MM.1S (cell line): ENCODE results near the gene PRDM10.
"Not testable (repeated sequence)": the region's sequence is repeated elsewhere in the genome, so short reads cannot be mapped to it uniquely, and the experiment has no call there.

Experiments used
- DNase-seq: peaks from one replicate; pipeline ENCODE4 v3.0.0-alpha.2; 2015
- H2AFZ ChIP-seq: fragments of 300-600 bp; sonication (generic); 2 replicates; pipeline ENCODE4 v1.6.0; 2016; ENCODE audit warnings: antibody characterized with exemption, low read length
- H3F3A ChIP-seq: fragments of 300-600 bp; sonication (generic); 2 replicates; pipeline ENCODE4 v1.6.1; 2016; ENCODE audit warnings: mild to moderate bottlenecking, antibody characterized with exemption, low read length, moderate library complexity, mixed read lengths; ENCODE audit not compliant: insufficient read depth
- H3K27ac ChIP-seq: fragments of 300-600 bp; sonication (generic); 2 replicates; pipeline ENCODE4 v1.5.1; 2016; ENCODE audit warnings: mild to moderate bottlenecking, low read length
- H3K27me3 ChIP-seq: fragments of 300-600 bp; sonication (generic); replicated peaks from 2 replicates; pipeline ENCODE4 v1.6.0; 2016; ENCODE audit warnings: low read length; ENCODE audit not compliant: insufficient read depth
- H3K36me3 ChIP-seq: fragments of 300-600 bp; sonication (generic); replicated peaks from 2 replicates; pipeline ENCODE4 v1.6.1; 2016; ENCODE audit warnings: mild to moderate bottlenecking, low read length, mixed read lengths; ENCODE audit not compliant: insufficient read depth
- H3K4me1 ChIP-seq: fragments of 300-600 bp; sonication (generic); 2 replicates; pipeline ENCODE4 v1.6.1; 2016; ENCODE audit warnings: low read length, mixed read lengths
- H3K4me2 ChIP-seq: fragments of 300-600 bp; sonication (generic); 2 replicates; pipeline ENCODE4 v1.6.0; 2016; ENCODE audit warnings: low read depth, low read length
- H3K4me3 ChIP-seq: fragments of 300-600 bp; sonication (generic); 2 replicates; pipeline ENCODE4 v1.5.1; 2016; ENCODE audit warnings: low read length, mixed read lengths
- H3K79me2 ChIP-seq: fragments of 300-600 bp; sonication (generic); 2 replicates; pipeline ENCODE4 v1.6.1; 2016; ENCODE audit warnings: mixed run types, low read length, mixed read lengths
- H3K9ac ChIP-seq: fragments of 300-600 bp; sonication (generic); 2 replicates; pipeline ENCODE4 v1.6.1; 2016; ENCODE audit warnings: low read length, mixed read lengths
- H3K9me2 ChIP-seq: fragments of 300-600 bp; sonication (generic); replicated peaks from 2 replicates; pipeline ENCODE4 v1.6.1; 2016; ENCODE audit warnings: mild to moderate bottlenecking, low read length, mixed read lengths; ENCODE audit not compliant: insufficient read depth
- H3K9me3 ChIP-seq: fragments of 300-600 bp; sonication (generic); replicated peaks from 2 replicates; pipeline ENCODE4 v1.6.1; 2016; ENCODE audit warnings: mild to moderate bottlenecking, low read length, mixed read lengths; ENCODE audit not compliant: insufficient read depth
- H4K20me1 ChIP-seq: fragments of 300-600 bp; sonication (generic); 2 replicates; pipeline ENCODE4 v1.6.1; 2016; ENCODE audit warnings: mild to moderate bottlenecking, low read length, moderate library complexity, mixed read lengths; ENCODE audit not compliant: insufficient read depth
- EZH2 ChIP-seq: fragments of 300-600 bp; sonication (generic); optimal IDR thresholded peaks from 2 replicates; pipeline ENCODE3; 2017; ENCODE audit warnings: low read depth, mild to moderate bottlenecking, antibody characterized with exemption, low read length, mixed read lengths
- EZH2phosphoT487 ChIP-seq: fragments of 300-600 bp; sonication (generic); IDR thresholded peaks from 2 replicates; pipeline ENCODE4 v1.6.1; 2018; ENCODE audit warnings: antibody characterized with exemption, low read length
- TF ChIP-seq, protein P1 (sequence below): fragments of 300-600 bp; sonication (generic); IDR thresholded peaks from 2 replicates; pipeline ENCODE4 v1.5.1; 2016; ENCODE audit warnings: antibody characterized with exemption, low read length, mixed read lengths

PRDM10 gene

DNA sequence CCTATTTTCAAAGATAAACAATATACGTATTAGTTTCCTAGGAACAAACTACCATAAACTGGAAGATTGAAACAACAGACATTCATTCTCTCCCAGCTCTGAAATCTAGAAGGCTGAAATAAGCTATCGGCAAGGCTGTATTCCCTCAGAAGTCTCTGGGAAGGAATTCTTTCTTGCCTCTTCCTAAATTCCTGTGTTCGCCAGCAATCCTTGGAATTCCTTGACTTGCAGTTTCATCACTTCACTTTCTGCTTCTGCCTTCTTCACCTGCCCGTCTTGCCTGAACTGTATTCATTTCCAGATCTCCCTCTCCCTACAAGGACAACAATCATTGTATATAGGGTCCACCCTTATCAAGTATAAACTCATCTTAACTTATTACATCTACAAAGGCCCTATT lies 17.7 kb upstream of the PRDM10 start:
- Histone ChIP-seq H3K4me3 (no peak overlapping the region), H3K4me2 (no peak overlapping the region), H3K9ac (no peak overlapping the region), H3K27ac (no peak overlapping the region), H3K9me2 (no peaks in the 10 kb centered on the region), H4K20me1 (no peaks in the 10 kb centered on the region), H3F3A (no peaks in the 10 kb centered on the region), H3K4me1 (no peaks in the 10 kb centered on the region), H2AFZ (no peak overlapping the region), H3K27me3 (no peaks in the 10 kb centered on the region), H3K36me3 (no peaks in the 10 kb centered on the region), H3K9me3 (no peaks in the 10 kb centered on the region), H3K79me2 (no peaks in the 10 kb centered on the region)
- no peak for DNase-seq
- TF ChIP-seq, protein P1, sequence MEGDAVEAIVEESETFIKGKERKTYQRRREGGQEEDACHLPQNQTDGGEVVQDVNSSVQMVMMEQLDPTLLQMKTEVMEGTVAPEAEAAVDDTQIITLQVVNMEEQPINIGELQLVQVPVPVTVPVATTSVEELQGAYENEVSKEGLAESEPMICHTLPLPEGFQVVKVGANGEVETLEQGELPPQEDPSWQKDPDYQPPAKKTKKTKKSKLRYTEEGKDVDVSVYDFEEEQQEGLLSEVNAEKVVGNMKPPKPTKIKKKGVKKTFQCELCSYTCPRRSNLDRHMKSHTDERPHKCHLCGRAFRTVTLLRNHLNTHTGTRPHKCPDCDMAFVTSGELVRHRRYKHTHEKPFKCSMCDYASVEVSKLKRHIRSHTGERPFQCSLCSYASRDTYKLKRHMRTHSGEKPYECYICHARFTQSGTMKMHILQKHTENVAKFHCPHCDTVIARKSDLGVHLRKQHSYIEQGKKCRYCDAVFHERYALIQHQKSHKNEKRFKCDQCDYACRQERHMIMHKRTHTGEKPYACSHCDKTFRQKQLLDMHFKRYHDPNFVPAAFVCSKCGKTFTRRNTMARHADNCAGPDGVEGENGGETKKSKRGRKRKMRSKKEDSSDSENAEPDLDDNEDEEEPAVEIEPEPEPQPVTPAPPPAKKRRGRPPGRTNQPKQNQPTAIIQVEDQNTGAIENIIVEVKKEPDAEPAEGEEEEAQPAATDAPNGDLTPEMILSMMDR: no peak
- no peak for TF ChIP-seq EZH2phosphoT487
- no peak for TF ChIP-seq EZH2

DNA sequence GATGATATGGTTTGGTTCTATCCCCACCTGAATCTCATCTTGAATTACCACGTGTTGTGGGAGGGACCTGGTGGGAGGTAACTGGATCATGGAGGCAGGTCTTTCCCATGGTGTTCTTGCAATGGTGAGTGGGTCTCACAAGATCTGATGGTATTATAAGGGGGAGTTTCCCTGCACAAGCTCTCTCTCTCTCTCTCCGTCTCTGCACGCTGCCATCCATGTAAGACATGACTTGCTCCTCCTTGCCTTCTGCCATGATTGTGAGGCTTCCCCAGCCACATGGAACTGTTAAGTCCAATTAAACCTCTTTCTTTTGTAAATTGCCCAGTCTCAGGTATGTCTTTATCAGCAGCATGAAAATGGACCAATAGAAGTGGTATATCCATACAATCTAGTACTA lies 13.2 kb upstream of the PRDM10 start:
- not testable (repeated sequence) for H3K36me3 ChIP-seq, H2AFZ ChIP-seq, H3K79me2 ChIP-seq, H3K4me3 ChIP-seq, H3K9me2 ChIP-seq, DNase-seq, H3K27me3 ChIP-seq, H3F3A ChIP-seq, H3K9me3 ChIP-seq, H3K4me1 ChIP-seq, H3K4me2 ChIP-seq, H3K27ac ChIP-seq, H4K20me1 ChIP-seq, H3K9ac ChIP-seq

DNA sequence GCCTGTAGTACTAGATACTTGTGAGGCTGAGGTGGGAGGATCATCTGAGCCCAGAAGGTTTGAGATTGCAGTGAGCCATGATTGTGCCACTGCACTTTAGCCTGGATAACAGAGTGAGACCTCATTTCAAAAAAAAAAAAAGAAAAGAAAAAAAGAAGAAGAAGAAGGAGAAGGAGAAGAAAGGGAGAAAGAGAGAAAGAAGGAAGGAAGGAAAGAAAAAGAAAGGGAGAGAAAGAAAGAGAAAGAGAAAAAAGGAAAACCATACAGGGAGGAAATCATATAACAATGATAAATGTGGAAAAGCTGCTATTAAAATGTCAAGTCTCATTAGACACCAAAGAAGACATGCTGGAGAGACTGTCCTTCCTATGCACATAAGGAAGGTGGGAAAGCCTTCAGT lies 5.7 kb upstream of the PRDM10 start:
- Histone ChIP-seq H3F3A (peaks cover 6% of the 10 kb centered on the region), H3K4me1 (no peaks in the 10 kb centered on the region)

DNA sequence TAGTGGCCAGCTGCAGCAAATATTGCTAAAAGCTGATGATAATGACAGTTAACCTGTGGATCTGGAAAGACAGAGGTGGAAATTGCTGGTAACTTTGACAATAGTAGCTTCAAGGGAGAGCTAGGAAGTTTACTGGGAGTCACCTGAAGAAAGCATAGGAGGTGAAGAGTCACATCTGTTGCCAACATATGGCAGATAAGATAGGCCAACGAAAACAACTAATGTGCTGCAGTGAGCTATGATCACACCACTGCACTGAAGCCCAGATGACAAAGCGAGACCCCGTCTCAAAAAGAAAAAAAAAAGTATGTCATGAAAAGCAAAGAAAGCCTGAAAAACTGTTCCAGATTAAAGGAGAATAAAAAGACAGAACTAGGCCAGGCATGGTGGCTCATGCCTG lies 4.3 kb upstream of the PRDM10 start:
- no peaks in the 10 kb centered on the region for H3K9me3 ChIP-seq
- H3K4me3 ChIP-seq: no peak overlapping the region
- no peaks in the 10 kb centered on the region for H3K27me3 ChIP-seq
- no peaks in the 10 kb centered on the region for H4K20me1 ChIP-seq
- no peak overlapping the region for H3K9ac ChIP-seq
- no peaks in the 10 kb centered on the region for H3K36me3 ChIP-seq
- no peak for DNase-seq
- H2AFZ ChIP-seq: no peak overlapping the region
- H3K9me2 ChIP-seq: no peaks in the 10 kb centered on the region
- no peak for TF ChIP-seq EZH2
- TF ChIP-seq EZH2phosphoT487: no peak
- H3K79me2 ChIP-seq: no peaks in the 10 kb centered on the region
- H3K4me2 ChIP-seq: no peak overlapping the region
- no peaks in the 10 kb centered on the region for H3K4me1 ChIP-seq
- H3F3A ChIP-seq: peaks cover 13% of the 10 kb centered on the region
- no peak overlapping the region for H3K27ac ChIP-seq

More for the DNA sequence above, 5.7 kb upstream of the PRDM10 start:
- H3K27me3 ChIP-seq: no peaks in the 10 kb centered on the region
- no peak overlapping the region for H3K4me2 ChIP-seq
- H3K79me2 ChIP-seq: no peaks in the 10 kb centered on the region
- H3K36me3 ChIP-seq: no peaks in the 10 kb centered on the region
- no peak overlapping the region for H2AFZ ChIP-seq
- H3K27ac ChIP-seq: no peak overlapping the region
- H3K9me3 ChIP-seq: no peaks in the 10 kb centered on the region
- H4K20me1 ChIP-seq: no peaks in the 10 kb centered on the region
- TF ChIP-seq EZH2 (no peak), EZH2phosphoT487 (no peak)
- TF ChIP-seq, protein P1: no peak
- DNase-seq: no peak
- H3K9me2 ChIP-seq: no peaks in the 10 kb centered on the region
- H3K4me3 ChIP-seq: no peak overlapping the region
- no peak overlapping the region for H3K9ac ChIP-seq
